PC-9 (cell line): Measurements from ENCODE around the gene ACP6. TPM values are rescaled to one million over a fixed set of nuclear protein-coding genes. Genes with fewer than 3 reads are reported as not detected.
"Not testable (repeated sequence)": the region's sequence is repeated elsewhere in the genome, so short reads cannot be mapped to it uniquely, and the experiment has no call there.

ENCODE experiments used
- BruUV-seq: library from RNA; stranded (reverse); fragments of 400-500 nt; replicated peaks from 2 replicates; lab custom pipeline; 2021; lab: Mats Ljungman, UMichigan
- CTCF ChIA-PET: fragments of 300-600 bp; sonication (Branson Sonifier 250); formaldehyde crosslinking; loops from one replicate; lab custom pipeline; 2022; ENCODE audit warnings: antibody characterized with exemption; lab: Charles Lee
- POLR2A ChIA-PET: fragments of 300-600 bp; sonication (Branson Sonifier 250); formaldehyde crosslinking; loops from one replicate; lab custom pipeline; 2022; ENCODE audit warnings: antibody characterized with exemption; ENCODE audit not compliant: unreplicated experiment; lab: Charles Lee
- DNase-seq, 2 experiments: peaks; one replicate each; pipeline versions ENCODE4 v3.0.0 to v3.0.0-alpha.2; 2015 to 2022; ENCODE audit warnings: mixed read lengths in 1 of 2
- H2AFZ ChIP-seq: fragments of 200-600 bp; sonication (generic); 2 replicates; pipeline ENCODE4 v1.8.1; 2017; ENCODE audit warnings: antibody characterized with exemption
- H3F3A ChIP-seq: fragments of 200-600 bp; sonication (generic); 2 replicates; pipeline ENCODE4 v1.8.1; 2017; ENCODE audit warnings: antibody characterized with exemption, mild to moderate bottlenecking, low read depth; ENCODE audit not compliant: insufficient read depth
- H3K27ac ChIP-seq: fragments of 200-600 bp; sonication (generic); 2 replicates; pipeline ENCODE4 v1.6.1; 2016; ENCODE audit warnings: mixed run types
- H3K27me3 ChIP-seq: fragments of 200-600 bp; sonication (generic); 2 replicates; pipeline ENCODE4 v1.6.1; 2016; ENCODE audit warnings: low read depth, mixed run types; ENCODE audit not compliant: insufficient read depth
- H3K36me3 ChIP-seq: fragments of 200-600 bp; sonication (generic); 2 replicates; pipeline ENCODE4 v1.6.1; 2016; ENCODE audit warnings: low read depth, mixed run types
- H3K4me1 ChIP-seq: fragments of 200-600 bp; sonication (generic); replicated peaks from 2 replicates; pipeline ENCODE4 v1.6.1; 2016; ENCODE audit warnings: mixed run types; ENCODE audit not compliant: insufficient read depth
- H3K4me2 ChIP-seq: fragments of 200-600 bp; sonication (generic); 2 replicates; pipeline ENCODE4 v1.6.1; 2017; ENCODE audit warnings: mixed run types
- H3K4me3 ChIP-seq: fragments of 200-600 bp; sonication (generic); 2 replicates; pipeline ENCODE4 v1.6.1; 2016; ENCODE audit warnings: mixed run types
- H3K79me2 ChIP-seq: fragments of 200-600 bp; sonication (generic); 2 replicates; pipeline ENCODE4 v1.6.1; 2017; ENCODE audit warnings: low read depth, mixed run types
- H3K9me2 ChIP-seq: fragments of 200-600 bp; sonication (generic); 2 replicates; pipeline ENCODE4 v1.8.1; 2017; ENCODE audit warnings: mild to moderate bottlenecking; ENCODE audit not compliant: insufficient read depth
- H3K9me3 ChIP-seq: fragments of 200-600 bp; sonication (generic); 2 replicates; pipeline ENCODE4 v1.8.1; 2016; ENCODE audit warnings: low read depth; ENCODE audit not compliant: insufficient read depth
- H4K20me1 ChIP-seq: fragments of 200-600 bp; sonication (generic); 2 replicates; pipeline ENCODE4 v1.8.1; 2017; ENCODE audit not compliant: insufficient read depth
- CTCF ChIP-seq: fragments of 200-600 bp; sonication (generic); conservative IDR thresholded peaks from 2 replicates; pipeline ENCODE4 v1.6.1; 2017; ENCODE audit warnings: mixed run types, antibody characterized with exemption, mild to moderate bottlenecking, moderate library complexity
- EZH2 ChIP-seq: fragments of 200-600 bp; sonication (generic); IDR thresholded peaks from 2 replicates; pipeline ENCODE4 v1.8.0; 2017; ENCODE audit warnings: antibody characterized with exemption, low read depth
- intact Hi-C: fragments of 100-400 bp; cut with micrococcal nuclease; formaldehyde crosslinking; loops from one replicate; pipeline ENCODE4 v1.10.0; 2022; ENCODE audit not compliant: unreplicated experiment
- total RNA-seq: library from RNA; stranded (reverse); gene quantifications from 2 replicates; pipeline ENCODE4 v1.2.3, GENCODE V29; 2021

Gene ACP6
- total RNA-seq, 1 experiment from 2014 or later, result 71.4 TPM

- Histone ChIP-seq H4K20me1 (no peaks in the 10 kb centered on the region), H3K27me3 (no peaks in the 10 kb centered on the region), H3K4me2 (no peak overlapping the region), H3K9me2 (no peaks in the 10 kb centered on the region), H3K4me1 (no peaks in the 10 kb centered on the region), H3K27ac (no peak overlapping the region), H3K4me3 (no peak overlapping the region), H3K79me2 (no peaks in the 10 kb centered on the region), H3K36me3 (peaks cover 58% of the 10 kb centered on the region), H2AFZ (no peak overlapping the region), H3F3A (peaks cover 24% of the 10 kb centered on the region; the same call in 1 of the 2 replicates), H3K9me3 (no peaks in the 10 kb centered on the region)
- no peak for TF ChIP-seq EZH2
- TF ChIP-seq CTCF, result no peak
- intact Hi-C loops, result no loop called here
- CTCF ChIA-PET, result no interaction called here
- no TSS peak for BruUV-seq
- POLR2A ChIA-PET, result no interaction called here
- DNase-seq, result no peak
These were observed 50.6 kb downstream of the ACP6 start for GRCh38 chr1:147619741-147620140.

GRCh38 chr1:147618771-147619170, 51.6 kb downstream of the ACP6 start:
- H3K27ac ChIP-seq, result no peak overlapping the region
- TF ChIP-seq EZH2 (no peak), CTCF (no peak)
- no peaks in the 10 kb centered on the region for H3K27me3 ChIP-seq
- no peak overlapping the region for H3K4me3 ChIP-seq
- intact Hi-C loops, result no loop called here
- no peaks in the 10 kb centered on the region for H3K4me1 ChIP-seq
- H3F3A ChIP-seq, result peaks cover 24% of the 10 kb centered on the region; the same call in 1 of the 2 replicates
- no peaks in the 10 kb centered on the region for H3K9me3 ChIP-seq
- no peaks in the 10 kb centered on the region for H3K9me2 ChIP-seq
- H2AFZ ChIP-seq, result no peak overlapping the region
- peaks cover 51% of the 10 kb centered on the region for H3K36me3 ChIP-seq
- no TSS peak for BruUV-seq
- POLR2A ChIA-PET, result no interaction called here
- DNase-seq, result no peak
- CTCF ChIA-PET, result no interaction called here
- H3K79me2 ChIP-seq, result no peaks in the 10 kb centered on the region
- no peak overlapping the region for H3K4me2 ChIP-seq
- no peaks in the 10 kb centered on the region for H4K20me1 ChIP-seq

- CTCF ChIA-PET, result no interaction called here
- no peak overlapping the region for H3K4me2 ChIP-seq
- H3K9me2 ChIP-seq, result no peaks in the 10 kb centered on the region
- no peak overlapping the region for H2AFZ ChIP-seq
- no peak for DNase-seq
- peaks cover 48% of the 10 kb centered on the region for H3K36me3 ChIP-seq
- H3K79me2 ChIP-seq, result no peaks in the 10 kb centered on the region
- TF ChIP-seq EZH2, result no peak
- no peak for TF ChIP-seq CTCF
- intact Hi-C loops, result no loop called here
- no peaks in the 10 kb centered on the region for H3K4me1 ChIP-seq
- BruUV-seq, result no TSS peak
- H4K20me1 ChIP-seq, result no peaks in the 10 kb centered on the region
- H3K27ac ChIP-seq, result no peak overlapping the region
- H3F3A ChIP-seq, result peaks cover 19% of the 10 kb centered on the region; the same call in 1 of the 2 replicates
- H3K4me3 ChIP-seq, result no peak overlapping the region
- POLR2A ChIA-PET, result no interaction called here
- no peaks in the 10 kb centered on the region for H3K9me3 ChIP-seq
- no peaks in the 10 kb centered on the region for H3K27me3 ChIP-seq
These were observed 52.2 kb downstream of the ACP6 start for GRCh38 chr1:147618077-147618569.

GRCh38 chr1:147614966-147615365, 55.4 kb downstream of the ACP6 start:
- H3K4me1 ChIP-seq, intact Hi-C loops: not testable (repeated sequence)

More at GRCh38 chr1:147614966-147615365, 55.4 kb downstream of the ACP6 start:
- CTCF ChIA-PET, POLR2A ChIA-PET, H3K4me2 ChIP-seq, H3K9me3 ChIP-seq, H3K79me2 ChIP-seq, H2AFZ ChIP-seq, H3K9me2 ChIP-seq, H4K20me1 ChIP-seq, BruUV-seq, DNase-seq, H3K27me3 ChIP-seq, H3K27ac ChIP-seq, H3K4me3 ChIP-seq, H3F3A ChIP-seq: not testable (repeated sequence)
- peaks cover 47% of the 10 kb centered on the region for H3K36me3 ChIP-seq
